LoVo (cell line): ENCODE data around the gene DAP3.

Experiments used
- DNase-seq: peaks from one replicate; pipeline ENCODE4 v3.0.0-alpha.2; 2016; ENCODE audit warnings: low spot score

DAP3 gene

GRCh38 chr1:155776414-155776813, 87.5 kb downstream of the DAP3 start:
- DNase-seq: no peak

GRCh38 chr1:155777582-155777981, 88.7 kb downstream of the DAP3 start:
- no peak for DNase-seq
